Measurements from ENCODE around the gene AK9.
A peak's percentile ranks its signal among the peaks of the same experiment; 100 is the strongest.

Gene AK9

GRCh38 chr6:109612268-109612667, 78.7 kb downstream of the AK9 start:
- Histone ChIP-seq H3K4me2 (ENCODE audit: low read length) (no peak overlapping the region), H3K56ac (ENCODE audit: low read length) (no peak overlapping the region)
- no CpG with 5 or more reads among the region's 1 CpG for WGBS (ENCODE audit: extremely low coverage, insufficient coverage, low lambda C conversion rate)

GRCh38 chr6:109611502-109611901, 79.5 kb downstream of the AK9 start:
- Histone ChIP-seq H2BK120ac (ENCODE audit: low read depth, low read length) (no peak overlapping the region), H3K4me2 (ENCODE audit: low read length) (no peak overlapping the region), H3K79me2 (ENCODE audit: control insufficient read depth, insufficient read depth, low read length) (no peaks in the 10 kb centered on the region), H4K5ac (ENCODE audit: low read length) (no peak overlapping the region), H3K27me3 (ENCODE audit: insufficient read depth, low read length, poor library complexity) (no peaks in the 10 kb centered on the region), H4K8ac (ENCODE audit: low read depth, low read length) (no peak overlapping the region), H3K23ac (ENCODE audit: low read length) (no peak overlapping the region), H3K79me1 (ENCODE audit: low read length) (no peaks in the 10 kb centered on the region), H3K18ac (ENCODE audit: low read length) (no peak overlapping the region), H3K4me1 (ENCODE audit: control insufficient read depth, low read depth, low read length) (no peaks in the 10 kb centered on the region), H3K4ac (ENCODE audit: low read depth, low read length) (no peak overlapping the region), H3K4me3 (ENCODE audit: low read length) (no peak overlapping the region), H3K36me3 (ENCODE audit: control insufficient read depth, insufficient read depth, low read length) (no peaks in the 10 kb centered on the region), H2BK5ac (ENCODE audit: low read length) (no peak overlapping the region), H2BK15ac (replicated peaks; ENCODE audit: low read depth) (no peak overlapping the region), H3K27ac (ENCODE audit: low read depth, low read length) (no peak overlapping the region), H3K9ac (ENCODE audit: low read length) (no peak overlapping the region), H3K56ac (ENCODE audit: low read length) (no peak overlapping the region), H2AK5ac (ENCODE audit: low read length) (no peak overlapping the region)
- WGBS (ENCODE audit: extremely low coverage, insufficient coverage, low lambda C conversion rate): no CpG with 5 or more reads among the region's 1 CpG
- DNase-seq: no peak

More at GRCh38 chr6:109612268-109612667, 78.7 kb downstream of the AK9 start:
- Histone ChIP-seq H4K5ac (ENCODE audit: low read length) (no peak overlapping the region), H2BK120ac (ENCODE audit: low read depth, low read length) (no peak overlapping the region), H3K23ac (ENCODE audit: low read length) (no peak overlapping the region), H2AK5ac (ENCODE audit: low read length) (no peak overlapping the region), H2BK5ac (ENCODE audit: low read length) (no peak overlapping the region), H3K4me3 (ENCODE audit: low read length) (no peak overlapping the region), H4K8ac (ENCODE audit: low read depth, low read length) (no peak overlapping the region), H3K4ac (ENCODE audit: low read depth, low read length) (no peak overlapping the region), H3K4me1 (ENCODE audit: control insufficient read depth, low read depth, low read length) (no peaks in the 10 kb centered on the region), H2BK15ac (replicated peaks; ENCODE audit: low read depth) (no peak overlapping the region), H3K79me1 (ENCODE audit: low read length) (no peaks in the 10 kb centered on the region), H3K79me2 (ENCODE audit: control insufficient read depth, insufficient read depth, low read length) (no peaks in the 10 kb centered on the region), H3K18ac (ENCODE audit: low read length) (no peak overlapping the region), H3K9ac (ENCODE audit: low read length) (no peak overlapping the region), H3K36me3 (ENCODE audit: control insufficient read depth, insufficient read depth, low read length) (no peaks in the 10 kb centered on the region), H3K27me3 (ENCODE audit: insufficient read depth, low read length, poor library complexity) (no peaks in the 10 kb centered on the region), H3K27ac (ENCODE audit: low read depth, low read length) (no peak overlapping the region)
- peak; percentile 32 for DNase-seq

- Histone ChIP-seq H3K27me3 (ENCODE audit: insufficient read depth, low read length, poor library complexity) (no peaks in the 10 kb centered on the region), H4K8ac (ENCODE audit: low read depth, low read length) (no peak overlapping the region), H3K4me3 (ENCODE audit: low read length) (no peak overlapping the region), H3K18ac (ENCODE audit: low read length) (no peak overlapping the region), H3K79me1 (ENCODE audit: low read length) (no peaks in the 10 kb centered on the region), H3K4ac (ENCODE audit: low read depth, low read length) (no peak overlapping the region), H3K27ac (ENCODE audit: low read depth, low read length) (no peak overlapping the region), H3K23ac (ENCODE audit: low read length) (no peak overlapping the region), H2BK120ac (ENCODE audit: low read depth, low read length) (no peak overlapping the region), H3K36me3 (ENCODE audit: control insufficient read depth, insufficient read depth, low read length) (no peaks in the 10 kb centered on the region), H2BK5ac (ENCODE audit: low read length) (no peak overlapping the region), H3K9ac (ENCODE audit: low read length) (no peak overlapping the region), H4K5ac (ENCODE audit: low read length) (no peak overlapping the region), H2AK5ac (ENCODE audit: low read length) (no peak overlapping the region), H2BK15ac (replicated peaks; ENCODE audit: low read depth) (no peak overlapping the region), H3K56ac (ENCODE audit: low read length) (no peak overlapping the region), H3K4me1 (ENCODE audit: control insufficient read depth, low read depth, low read length) (no peaks in the 10 kb centered on the region), H3K79me2 (ENCODE audit: control insufficient read depth, insufficient read depth, low read length) (no peaks in the 10 kb centered on the region), H3K4me2 (ENCODE audit: low read length) (no peak overlapping the region)
- DNase-seq: no peak
- WGBS (ENCODE audit: extremely low coverage, insufficient coverage, low lambda C conversion rate): no CpG with 5 or more reads among the region's 2 CpGs
Observed at GRCh38 chr6:109610590-109610989, 80.4 kb downstream of the AK9 start.

- Histone ChIP-seq H3K27me3 (ENCODE audit: insufficient read depth, low read length, poor library complexity) (no peaks in the 10 kb centered on the region), H2BK5ac (ENCODE audit: low read length) (no peak overlapping the region), H3K23ac (ENCODE audit: low read length) (no peak overlapping the region), H3K18ac (ENCODE audit: low read length) (no peak overlapping the region), H3K27ac (ENCODE audit: low read depth, low read length) (no peak overlapping the region), H4K8ac (ENCODE audit: low read depth, low read length) (no peak overlapping the region), H3K4me1 (ENCODE audit: control insufficient read depth, low read depth, low read length) (no peaks in the 10 kb centered on the region), H3K36me3 (ENCODE audit: control insufficient read depth, insufficient read depth, low read length) (no peaks in the 10 kb centered on the region), H3K56ac (ENCODE audit: low read length) (no peak overlapping the region), H3K9ac (ENCODE audit: low read length) (no peak overlapping the region), H3K79me1 (ENCODE audit: low read length) (no peaks in the 10 kb centered on the region), H3K4me3 (ENCODE audit: low read length) (no peak overlapping the region), H2BK120ac (ENCODE audit: low read depth, low read length) (no peak overlapping the region), H3K79me2 (ENCODE audit: control insufficient read depth, insufficient read depth, low read length) (no peaks in the 10 kb centered on the region), H2AK5ac (ENCODE audit: low read length) (no peak overlapping the region), H2BK15ac (replicated peaks; ENCODE audit: low read depth) (no peak overlapping the region), H3K4ac (ENCODE audit: low read depth, low read length) (no peak overlapping the region), H4K5ac (ENCODE audit: low read length) (no peak overlapping the region), H3K4me2 (ENCODE audit: low read length) (no peak overlapping the region)
- no CpG with 5 or more reads among the region's 1 CpG for WGBS (ENCODE audit: extremely low coverage, insufficient coverage, low lambda C conversion rate)
- DNase-seq: no peak
Observed at GRCh38 chr6:109609737-109610136, 81.3 kb downstream of the AK9 start.

GRCh38 chr6:109606359-109606758, 84.6 kb downstream of the AK9 start:
- H3K27ac ChIP-seq (ENCODE audit: low read depth, low read length): no peak overlapping the region
- H2BK120ac ChIP-seq (ENCODE audit: low read depth, low read length): no peak overlapping the region
- no peak overlapping the region for H4K8ac ChIP-seq (ENCODE audit: low read depth, low read length)
- no peaks in the 10 kb centered on the region for H3K79me1 ChIP-seq (ENCODE audit: low read length)
- H3K4me2 ChIP-seq (ENCODE audit: low read length): no peak overlapping the region
- H2BK15ac ChIP-seq (replicated peaks; ENCODE audit: low read depth): no peak overlapping the region
- WGBS (ENCODE audit: extremely low coverage, insufficient coverage, low lambda C conversion rate): no CpG with 5 or more reads among the region's 2 CpGs
- no peak overlapping the region for H2AK5ac ChIP-seq (ENCODE audit: low read length)
- no peak overlapping the region for H3K4ac ChIP-seq (ENCODE audit: low read depth, low read length)
- no peak overlapping the region for H4K5ac ChIP-seq (ENCODE audit: low read length)
- no peak overlapping the region for H3K56ac ChIP-seq (ENCODE audit: low read length)
- no peaks in the 10 kb centered on the region for H3K36me3 ChIP-seq (ENCODE audit: control insufficient read depth, insufficient read depth, low read length)
- no peak overlapping the region for H3K9ac ChIP-seq (ENCODE audit: low read length)
- H3K18ac ChIP-seq (ENCODE audit: low read length): no peak overlapping the region
- H3K4me3 ChIP-seq (ENCODE audit: low read length): no peak overlapping the region
- H3K27me3 ChIP-seq (ENCODE audit: insufficient read depth, low read length, poor library complexity): no peaks in the 10 kb centered on the region
- H3K79me2 ChIP-seq (ENCODE audit: control insufficient read depth, insufficient read depth, low read length): no peaks in the 10 kb centered on the region
- DNase-seq: no peak
- no peak overlapping the region for H2BK5ac ChIP-seq (ENCODE audit: low read length)
- H3K4me1 ChIP-seq (ENCODE audit: control insufficient read depth, low read depth, low read length): no peaks in the 10 kb centered on the region
- H3K23ac ChIP-seq (ENCODE audit: low read length): no peak overlapping the region

GRCh38 chr6:109595998-109596397, 95.0 kb downstream of the AK9 start:
- no CpG with 5 or more reads among the region's 2 CpGs for WGBS (ENCODE audit: extremely low coverage, insufficient coverage, low lambda C conversion rate)

More at GRCh38 chr6:109595998-109596397, 95.0 kb downstream of the AK9 start:
- Histone ChIP-seq H3K18ac (ENCODE audit: low read length) (no peak overlapping the region), H4K8ac (ENCODE audit: low read depth, low read length) (no peak overlapping the region), H2BK5ac (ENCODE audit: low read length) (no peak overlapping the region), H3K79me1 (ENCODE audit: low read length) (no peaks in the 10 kb centered on the region), H3K56ac (ENCODE audit: low read length) (no peak overlapping the region), H2BK120ac (ENCODE audit: low read depth, low read length) (no peak overlapping the region), H3K4me2 (ENCODE audit: low read length) (no peak overlapping the region), H4K5ac (ENCODE audit: low read length) (no peak overlapping the region), H3K4me3 (ENCODE audit: low read length) (no peak overlapping the region), H3K9ac (ENCODE audit: low read length) (no peak overlapping the region), H3K4ac (ENCODE audit: low read depth, low read length) (no peak overlapping the region), H3K23ac (ENCODE audit: low read length) (no peak overlapping the region), H2AK5ac (ENCODE audit: low read length) (no peak overlapping the region), H3K27me3 (ENCODE audit: insufficient read depth, low read length, poor library complexity) (no peaks in the 10 kb centered on the region), H2BK15ac (replicated peaks; ENCODE audit: low read depth) (no peak overlapping the region), H3K79me2 (ENCODE audit: control insufficient read depth, insufficient read depth, low read length) (no peaks in the 10 kb centered on the region), H3K4me1 (ENCODE audit: control insufficient read depth, low read depth, low read length) (no peaks in the 10 kb centered on the region), H3K36me3 (ENCODE audit: control insufficient read depth, insufficient read depth, low read length) (no peaks in the 10 kb centered on the region), H3K27ac (ENCODE audit: low read depth, low read length) (no peak overlapping the region)
- DNase-seq: peak; percentile 73

Measured in mesendoderm (in vitro differentiated cells).